ENCODE measurements around the gene CFAP70.

CFAP70 gene

GRCh38 chr10:73210395-73211105, 148.1 kb downstream of the CFAP70 start:
- no peak for DNase-seq

GRCh38 chr10:73209705-73210104, 149.0 kb downstream of the CFAP70 start:
- DNase-seq: no peak

- no peak for DNase-seq
Measured at GRCh38 chr10:73207883-73208282, 150.8 kb downstream of the CFAP70 start.

- no peak for DNase-seq
Measured at GRCh38 chr10:73206385-73206784, 152.3 kb downstream of the CFAP70 start.

- no peak for DNase-seq
Measured at GRCh38 chr10:73205890-73206289, 152.8 kb downstream of the CFAP70 start.

GRCh38 chr10:73205081-73205480, 153.6 kb downstream of the CFAP70 start:
- no peak for DNase-seq

Measured in CD4-positive, alpha-beta T cell treated with Interleukin-17A for 4 hours (primary cell).